Epithelial cell of esophagus (primary cell): ENCODE results near the gene BPIFA3.

Experiments used
- DNase-seq: peaks from one replicate; pipeline ENCODE4 v3.0.0; 2010; ENCODE audit warnings: low read depth
- H3K4me3 ChIP-seq: 2 replicates; pipeline ENCODE4 v1.5.1; 2011; ENCODE audit warnings: mild to moderate bottlenecking, low read length, control low read depth
- TF ChIP-seq, protein P1 (sequence below): IDR thresholded peaks from 2 replicates; pipeline ENCODE4 v1.5.1; 2011; ENCODE audit warnings: low read depth, mild to moderate bottlenecking, low read length, control low read depth, inconsistent platforms; ENCODE audit not compliant: insufficient read depth; ENCODE audit errors: missing control alignments

BPIFA3 gene

DNA sequence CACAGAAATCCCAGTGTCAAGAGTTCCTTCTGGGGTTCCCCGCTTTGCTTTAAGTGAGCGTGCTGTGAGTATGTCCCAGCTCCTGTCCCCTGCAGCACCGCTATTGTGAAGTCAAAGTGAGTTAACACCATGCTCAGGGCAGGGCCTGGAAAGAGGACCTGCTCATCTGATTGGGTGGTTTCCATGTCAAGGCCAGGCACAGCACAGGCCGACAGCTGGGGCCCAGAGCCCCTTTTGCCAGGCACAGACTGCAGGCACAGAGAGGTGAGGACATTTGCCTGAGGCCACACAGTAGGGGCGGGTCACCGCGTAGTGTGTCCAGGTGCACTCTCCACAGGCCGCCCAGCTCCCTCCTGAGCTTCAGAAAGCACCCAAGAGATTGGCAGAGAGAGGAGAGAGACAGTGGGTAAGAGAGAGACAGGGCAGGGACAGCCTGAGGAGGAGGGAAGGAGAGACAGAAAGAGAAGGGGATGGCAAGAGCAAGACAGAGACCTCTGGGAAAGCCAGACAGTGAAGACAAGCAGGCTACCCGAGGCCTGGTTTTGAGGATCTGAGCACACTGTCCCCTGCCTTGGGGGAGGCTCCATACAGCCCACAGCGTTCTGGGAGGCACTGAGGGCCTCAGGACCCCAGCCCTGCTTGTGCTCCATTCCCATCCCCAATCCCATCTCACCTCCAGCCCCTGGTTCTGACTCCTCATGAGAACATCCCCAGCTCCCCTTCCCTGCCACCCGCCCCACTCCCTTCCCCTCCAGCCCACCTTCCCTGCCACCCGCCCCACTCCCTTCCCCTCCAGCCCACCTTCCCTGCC, 59.4 kb downstream of the BPIFA3 start:
- TF ChIP-seq, protein P1, sequence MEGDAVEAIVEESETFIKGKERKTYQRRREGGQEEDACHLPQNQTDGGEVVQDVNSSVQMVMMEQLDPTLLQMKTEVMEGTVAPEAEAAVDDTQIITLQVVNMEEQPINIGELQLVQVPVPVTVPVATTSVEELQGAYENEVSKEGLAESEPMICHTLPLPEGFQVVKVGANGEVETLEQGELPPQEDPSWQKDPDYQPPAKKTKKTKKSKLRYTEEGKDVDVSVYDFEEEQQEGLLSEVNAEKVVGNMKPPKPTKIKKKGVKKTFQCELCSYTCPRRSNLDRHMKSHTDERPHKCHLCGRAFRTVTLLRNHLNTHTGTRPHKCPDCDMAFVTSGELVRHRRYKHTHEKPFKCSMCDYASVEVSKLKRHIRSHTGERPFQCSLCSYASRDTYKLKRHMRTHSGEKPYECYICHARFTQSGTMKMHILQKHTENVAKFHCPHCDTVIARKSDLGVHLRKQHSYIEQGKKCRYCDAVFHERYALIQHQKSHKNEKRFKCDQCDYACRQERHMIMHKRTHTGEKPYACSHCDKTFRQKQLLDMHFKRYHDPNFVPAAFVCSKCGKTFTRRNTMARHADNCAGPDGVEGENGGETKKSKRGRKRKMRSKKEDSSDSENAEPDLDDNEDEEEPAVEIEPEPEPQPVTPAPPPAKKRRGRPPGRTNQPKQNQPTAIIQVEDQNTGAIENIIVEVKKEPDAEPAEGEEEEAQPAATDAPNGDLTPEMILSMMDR = no peak
- no peak for DNase-seq
- H3K4me3 ChIP-seq = no peak overlapping the region
